Measurements from ENCODE around the gene NPC1.

DNA sequence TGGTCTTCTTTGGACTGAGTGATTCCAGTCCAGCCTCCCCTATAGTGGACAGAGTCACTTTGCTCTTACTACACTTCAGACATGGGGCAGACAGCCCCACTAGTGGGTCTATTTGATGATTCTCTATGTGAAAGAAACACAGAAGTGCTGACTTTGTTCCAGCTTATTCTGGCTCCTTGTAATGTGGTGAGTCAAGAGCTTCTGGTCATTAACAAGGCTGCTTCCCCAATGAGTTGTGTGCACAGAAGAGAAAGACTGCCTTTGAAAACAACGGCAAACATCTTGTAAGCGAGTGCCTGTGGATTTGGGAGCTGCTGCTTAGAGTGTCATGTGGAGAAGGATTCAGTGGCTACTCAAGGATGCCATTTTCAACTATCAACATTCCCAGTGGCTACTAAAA, 43.8 kb downstream of the NPC1 start:
- TF ChIP-seq POLR2A (IDR thresholded peaks at IDR 0.05; ENCODE audit: low read depth, low read length) (no peak), POLR2AphosphoS5 (IDR thresholded peaks at IDR 0.05; ENCODE audit: low read depth, low read length) (no peak), TAF1 (IDR thresholded peaks at IDR 0.05; ENCODE audit: low read depth, low read length) (no peak), POU2F2 (IDR thresholded peaks at IDR 0.05; ENCODE audit: low read depth, low read length) (no peak), SPI1 (IDR thresholded peaks at IDR 0.05; ENCODE audit: low read depth, low read length) (no peak), PAX5 (IDR thresholded peaks at IDR 0.05; ENCODE audit: insufficient read depth, low read length, severe bottlenecking) (no peak)
